PC-3 (cell line): ENCODE results near the gene IDE. TPM values are rescaled to one million over a fixed set of nuclear protein-coding genes. Genes with fewer than 3 reads are reported as not detected.

Experiments used
- total RNA-seq: library from RNA; depleted of rRNA; stranded (reverse); fragments of >200 nt; gene quantifications from 2 replicates; pipeline ENCODE4 v1.2.3, GENCODE V29; 2014; rRNA removed

Gene IDE
- total RNA-seq, 1 experiment from 2014 or later, result 28.7 TPM

Other genes with a start within 250 kb of the IDE start
- 25.5 and 26.2 TPM in 2 replicates for gene KIF11, start 19.0 kb upstream of the IDE start, total RNA-seq
- gene HHEX, start 115.9 kb upstream of the IDE start, total RNA-seq, result 2.2 and 3.2 TPM in 2 replicates